Measurements from ENCODE around the gene TMIE. TPM values are rescaled to one million over a fixed set of nuclear protein-coding genes. Genes with fewer than 3 reads are reported as not detected.

TMIE gene
- total and polyA plus RNA-seq, 2 of the 4 experiments (the other 2 are of a cell fraction) = 0.12 TPM; not detected in 1

DNA sequence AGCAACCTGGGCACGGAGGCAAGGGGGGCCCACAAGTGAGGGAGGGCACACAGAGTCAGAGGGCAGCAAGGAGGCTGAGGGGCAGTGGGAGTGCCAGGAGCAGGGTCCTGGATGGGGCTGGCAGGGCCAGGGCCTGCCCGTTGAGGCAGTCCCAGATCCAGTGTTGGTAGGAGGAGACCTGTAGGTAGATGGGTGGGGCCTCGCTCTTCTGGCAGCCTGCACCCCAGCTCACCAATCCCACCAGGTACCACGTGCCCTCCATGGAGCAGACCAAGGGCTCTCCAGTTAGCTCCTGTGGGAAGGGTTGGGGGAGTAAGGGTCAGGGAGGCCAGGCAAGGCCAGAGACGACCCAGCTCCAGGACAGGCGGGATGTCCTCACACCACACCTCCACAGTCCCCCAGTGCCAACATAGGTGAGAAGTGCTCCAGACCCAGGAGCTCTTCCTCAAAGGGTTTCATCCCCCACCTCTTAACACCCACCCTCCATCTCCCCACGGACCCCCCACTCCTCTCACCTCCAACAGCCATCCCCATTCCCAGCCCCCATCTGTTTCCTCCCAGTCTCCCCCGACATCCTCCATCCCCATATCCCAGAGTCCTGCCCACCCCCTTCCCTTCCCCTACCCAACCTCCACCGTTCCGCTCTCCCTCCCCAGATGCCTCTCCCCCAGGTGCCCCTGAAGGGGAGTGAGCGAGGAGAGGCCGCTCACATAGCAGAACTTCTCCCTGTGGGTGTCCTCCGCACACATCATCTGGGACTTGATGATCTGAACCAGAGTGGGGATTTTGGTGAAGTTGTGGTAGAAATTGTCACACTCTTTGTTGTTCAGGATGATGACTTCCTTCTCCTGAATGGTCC is 11.2 kb downstream of the TMIE start:
- in situ Hi-C loops (cut with MboI; ENCODE audit: low sequenced_read_pairs) = loop anchor here (25.0 kb wide), 1 partner anchor 650 kb away; no protein-coding TSS in a partner anchor
- dilution Hi-C loops (cut with HindIII; ENCODE audit: low sequenced_read_pairs, unreplicated experiment) = no loop called here
- H3K23ac ChIP-seq (ENCODE audit: low read depth, low read length) = no peak overlapping the region
- H2BK120ac ChIP-seq (ENCODE audit: low read depth, low read length) = no peak overlapping the region
- intact Hi-C loops (cut with micrococcal nuclease) = no loop called here
- H3K36me3 ChIP-seq (ENCODE audit: control insufficient read depth, insufficient read depth, low read length) = no peaks in the 10 kb centered on the region
- H3K9me3 ChIP-seq (ENCODE audit: control insufficient read depth, insufficient read depth, low read length) = no peaks in the 10 kb centered on the region
- no peak overlapping the region for H2AK9ac ChIP-seq (replicated peaks; ENCODE audit: low read depth, low read length, poor library complexity)
- no peak overlapping the region for H2BK5ac ChIP-seq (ENCODE audit: low read depth, low read length, poor library complexity, severe bottlenecking)
- no peak for ATAC-seq (ENCODE audit: low read depth)
- no peak overlapping the region for H2BK20ac ChIP-seq (ENCODE audit: low read depth, low read length)
- peaks cover 37% of the 10 kb centered on the region for H3K27me3 ChIP-seq (ENCODE audit: control insufficient read depth, insufficient read depth, low read length)
- no peak overlapping the region for H3K4ac ChIP-seq (ENCODE audit: low read depth, low read length)
- DNase-seq = no peak
- H3K56ac ChIP-seq (ENCODE audit: extremely low read depth, insufficient read depth, low read length) = no peak overlapping the region
- CTCF ChIA-PET = no interaction called here
- H2AFZ ChIP-seq (replicated peaks; ENCODE audit: low read length, poor library complexity) = no peak overlapping the region
- no peaks in the 10 kb centered on the region for H3K79me1 ChIP-seq (ENCODE audit: low read depth in 1 of 2, low read length in 2 of 2)
- no peak overlapping the region for H4K8ac ChIP-seq (ENCODE audit: low read depth in 2 of 2, low read length in 2 of 2)
- H2AK5ac ChIP-seq (ENCODE audit: low read depth, low read length) = no peak overlapping the region
- no peak overlapping the region for H3K14ac ChIP-seq (replicated peaks; ENCODE audit: low read depth, low read length)
- H3K18ac ChIP-seq (ENCODE audit: low read depth, low read length) = no peak overlapping the region
- H3K27ac ChIP-seq (ENCODE audit: insufficient read depth, low read length) = no peak overlapping the region
- H3K4me3 ChIP-seq (ENCODE audit: insufficient read depth, low read depth, low read length) = no peak overlapping the region
- no peak for TF ChIP-seq RCOR1 (IDR thresholded peaks at IDR 0.05; ENCODE audit: insufficient replicate concordance, low read length)
- TF ChIP-seq, protein P1, sequence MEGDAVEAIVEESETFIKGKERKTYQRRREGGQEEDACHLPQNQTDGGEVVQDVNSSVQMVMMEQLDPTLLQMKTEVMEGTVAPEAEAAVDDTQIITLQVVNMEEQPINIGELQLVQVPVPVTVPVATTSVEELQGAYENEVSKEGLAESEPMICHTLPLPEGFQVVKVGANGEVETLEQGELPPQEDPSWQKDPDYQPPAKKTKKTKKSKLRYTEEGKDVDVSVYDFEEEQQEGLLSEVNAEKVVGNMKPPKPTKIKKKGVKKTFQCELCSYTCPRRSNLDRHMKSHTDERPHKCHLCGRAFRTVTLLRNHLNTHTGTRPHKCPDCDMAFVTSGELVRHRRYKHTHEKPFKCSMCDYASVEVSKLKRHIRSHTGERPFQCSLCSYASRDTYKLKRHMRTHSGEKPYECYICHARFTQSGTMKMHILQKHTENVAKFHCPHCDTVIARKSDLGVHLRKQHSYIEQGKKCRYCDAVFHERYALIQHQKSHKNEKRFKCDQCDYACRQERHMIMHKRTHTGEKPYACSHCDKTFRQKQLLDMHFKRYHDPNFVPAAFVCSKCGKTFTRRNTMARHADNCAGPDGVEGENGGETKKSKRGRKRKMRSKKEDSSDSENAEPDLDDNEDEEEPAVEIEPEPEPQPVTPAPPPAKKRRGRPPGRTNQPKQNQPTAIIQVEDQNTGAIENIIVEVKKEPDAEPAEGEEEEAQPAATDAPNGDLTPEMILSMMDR (conservative IDR thresholded peaks at IDR 0.05; ENCODE audit: low read depth, low read length) = no peak
- no peak for TF ChIP-seq BHLHE40 (IDR thresholded peaks at IDR 0.05; ENCODE audit: low read depth, low read length)
- no TSS peak for BruUV-seq (replicated peaks)
- H3K9me1 ChIP-seq (ENCODE audit: insufficient read depth, low read length) = no peaks in the 10 kb centered on the region
- no peaks in the 10 kb centered on the region for H4K20me1 ChIP-seq (ENCODE audit: insufficient read depth, low read length)
- no peak overlapping the region for H3K9ac ChIP-seq (ENCODE audit: low read depth, low read length)
- no peak overlapping the region for H3K4me2 ChIP-seq (ENCODE audit: low read depth, low read length)
- H2BK15ac ChIP-seq (ENCODE audit: low read depth, low read length) = no peak overlapping the region
- no peaks in the 10 kb centered on the region for H3K4me1 ChIP-seq (ENCODE audit: control insufficient read depth, insufficient read depth, low read length)
- POLR2A ChIA-PET (ENCODE audit: unreplicated experiment) = no interaction called here
- no peak overlapping the region for H4K5ac ChIP-seq (ENCODE audit: low read depth, low read length)
- WGBS, 2 experiments (ENCODE audit: extremely low coverage in 2 of 2, insufficient read length in 1 of 2) = 0% methylated on average over 1 of the region's 13 CpGs; no CpG with 5 or more reads in 1 of the 2 experiments
- no peak overlapping the region for H4K91ac ChIP-seq (ENCODE audit: insufficient read depth, low read depth, low read length)

All from IMR-90 (cell line).